Naive thymus-derived CD4-positive, alpha-beta T cell (primary cell): ENCODE data around the gene HOXC5. TPM values are rescaled to one million over a fixed set of nuclear protein-coding genes. Genes with fewer than 3 reads are reported as not detected.

Source experiments
- ATAC-seq: fragments of 150-1000 bp; cut with Tn5 transposase; 2 replicates; pipeline ENCODE4 v1.10.0; 2021; ENCODE audit warnings: mild to moderate bottlenecking, moderate library complexity
- CTCF ChIA-PET: fragments of 350-600 bp; sonication (Branson Sonifier 250); formaldehyde crosslinking; loops from one replicate; lab custom pipeline; 2021; ENCODE audit warnings: antibody characterized with exemption; lab: Charles Lee
- POLR2A ChIA-PET: fragments of 350-600 bp; sonication (Branson Sonifier 250); formaldehyde crosslinking; loops from one replicate; lab custom pipeline; 2021; ENCODE audit warnings: antibody characterized with exemption, inconsistent platforms; lab: Charles Lee
- DNase-seq, 9 donors: peaks; one replicate each; pipeline versions ENCODE4 v3.0.0 to v3.0.0-alpha.2; 2020 to 2022; ENCODE audit warnings: mixed read lengths in 1 of 9
- H3K27ac ChIP-seq: one replicate; pipeline ENCODE4 v1.7.0; 2013; ENCODE audit warnings: mild to moderate bottlenecking, low read depth, low read length, moderate library complexity
- H3K27me3 ChIP-seq, 2 donors: one replicate each; pipeline ENCODE4 v1.7.0; 2013; ENCODE audit warnings: low read length in 2 of 2, mild to moderate bottlenecking in 2 of 2, moderate library complexity in 2 of 2; ENCODE audit not compliant: control insufficient read depth in 2 of 2, insufficient read depth in 2 of 2
- H3K36me3 ChIP-seq, 3 experiments: 1 replicate in 2 of 3; 2 replicates in 1 of 3; pipeline ENCODE4 v1.7.0; 2013; ENCODE audit warnings: low read length in 3 of 3, mild to moderate bottlenecking in 3 of 3, moderate library complexity in 1 of 3; ENCODE audit not compliant: insufficient read depth in 3 of 3, control insufficient read depth in 2 of 3
- H3K4me1 ChIP-seq, 2 donors: one replicate each; pipeline ENCODE4 v1.7.0; 2013; ENCODE audit warnings: low read length in 2 of 2, mild to moderate bottlenecking in 2 of 2, moderate library complexity in 1 of 2; ENCODE audit not compliant: control insufficient read depth in 2 of 2, insufficient read depth in 2 of 2
- H3K4me3 ChIP-seq: 2 replicates; pipeline ENCODE4 v1.7.0; 2013; ENCODE audit warnings: mild to moderate bottlenecking, low read length
- H3K9me3 ChIP-seq, 3 experiments: 1 replicate in 2 of 3; 2 replicates in 1 of 3; pipeline ENCODE4 v1.7.0; 2013; ENCODE audit warnings: low read length in 3 of 3; ENCODE audit not compliant: control insufficient read depth in 2 of 3
- H3K27ac Mint-ChIP-seq, 9 donors: one replicate each; pipeline ENCODE4 v1.8.0; 2020 to 2022; ENCODE audit warnings: mixed read lengths in 9 of 9, mild to moderate bottlenecking in 8 of 9, moderate library complexity in 5 of 9, inconsistent platforms in 2 of 9
- H3K27me3 Mint-ChIP-seq, 5 donors: one replicate each; pipeline ENCODE4 v1.8.0; 2021 to 2022; ENCODE audit warnings: mixed read lengths in 5 of 5, mild to moderate bottlenecking in 1 of 5
- H3K36me3 Mint-ChIP-seq, 5 donors: one replicate each; pipeline ENCODE4 v1.8.0; 2020 to 2022; ENCODE audit warnings: mixed read lengths in 5 of 5, mild to moderate bottlenecking in 3 of 5, inconsistent platforms in 1 of 5
- H3K4me1 Mint-ChIP-seq, 7 donors: one replicate each; pipeline ENCODE4 v1.8.0; 2020 to 2022; ENCODE audit warnings: mixed read lengths in 7 of 7, mild to moderate bottlenecking in 3 of 7, inconsistent platforms in 1 of 7
- H3K4me3 Mint-ChIP-seq, 10 donors: one replicate each; pipeline ENCODE4 v1.8.0; 2020 to 2022; ENCODE audit warnings: mild to moderate bottlenecking in 10 of 10, mixed read lengths in 10 of 10, moderate library complexity in 6 of 10, inconsistent platforms in 2 of 10
- H3K9me3 Mint-ChIP-seq, 11 donors: one replicate each; pipeline ENCODE4 v1.8.0; 2020 to 2022; ENCODE audit warnings: mixed read lengths in 11 of 11, mild to moderate bottlenecking in 4 of 11, inconsistent platforms in 1 of 11, moderate library complexity in 1 of 11
- intact Hi-C, 2 donors: fragments of 100-400 bp; cut with micrococcal nuclease; formaldehyde crosslinking; loops; one replicate each; pipeline ENCODE4 v1.15.1; 2023
- polyA plus RNA-seq, 2 donors: library from polyadenylated mRNA; unstranded; fragments of 300-500 nt; fragmentation: Illumina TruSeq; gene quantifications; one replicate each; pipeline ENCODE4 v1.2.3, GENCODE V29; 2021
- total RNA-seq, 6 experiments: library from RNA in 5 of 6; stranded (reverse) in 5 of 6; gene quantifications; 1 replicate in 5 of 6; 2 replicates in 1 of 6; pipeline ENCODE4 v1.2.3 and lab custom pipeline; 2021 to 2026

The HOXC5 gene
- total and polyA plus RNA-seq, 7 experiments from 2014 or later: not detected

- CTCF ChIA-PET: interaction anchor here (0.7 to 1.6 kb wide), 2 partner anchors 139 to 209 kb away, joined by 4 to 5 read pairs; no protein-coding TSS in a partner anchor
- POLR2A ChIA-PET: no interaction called here
- no peaks in the 10 kb centered on the region for H3K36me3 ChIP-seq
Observed at GRCh38 chr12:53998110-53998899, 34.5 kb upstream of the HOXC5 start.

DNA sequence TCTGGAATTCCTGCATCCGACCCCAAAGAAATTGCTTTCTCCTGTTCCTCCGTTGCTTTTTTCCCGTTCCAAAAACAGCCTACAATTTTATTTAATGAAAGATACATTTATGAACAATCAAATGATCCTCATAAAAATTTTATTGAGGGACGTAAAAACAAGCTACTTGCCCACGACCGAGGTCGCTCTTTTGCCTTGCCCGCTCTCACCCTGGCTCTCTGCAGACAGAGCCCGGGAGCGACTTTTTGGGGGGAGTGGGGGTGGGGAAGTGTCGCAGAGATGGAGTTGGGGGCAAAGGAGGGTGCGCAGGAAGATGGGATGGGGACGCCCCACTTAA lies 34.0 kb upstream of the HOXC5 start:
- Histone ChIP-seq H3K36me3 (no peaks in the 10 kb centered on the region), H3K4me1 (peaks cover 24 to 28% of the 10 kb centered on the region in 2 donors), H3K27ac (no peak overlapping the region), H3K27me3 (peaks cover 26 to 86% of the 10 kb centered on the region in 2 donors), H3K9me3 (no peaks in the 10 kb centered on the region), H3K4me3 (no peak overlapping the region)
- intact Hi-C loops: loop anchor here (5.0 kb wide), 3 partner anchors 33 to 62 kb away; partner anchors contain the start of genes HOXC13 (in 1 of the 2) and HOXC5 (in 1 of the 2)
- ChIA-PET CTCF (interaction anchor here (0.7 to 1.6 kb wide), 2 partner anchors 140 to 209 kb away, joined by 4 to 5 read pairs; no protein-coding TSS in a partner anchor), POLR2A (no interaction called here)
- H3K27me3 Mint-ChIP-seq: peaks cover 86 to 98% (median 92%) of the 10 kb centered on the region in 5 donors
- H3K4me1 Mint-ChIP-seq: peaks cover 17 to 57% (median 32%) of the 10 kb centered on the region in 7 donors
- ATAC-seq (no peak), DNase-seq (no peak)
- peak overlapping the region in 2 of 10 donors; percentile 21 to 29 for H3K4me3 Mint-ChIP-seq
- peaks cover 0 to 6% (median 0%) of the 10 kb centered on the region in 11 donors for H3K9me3 Mint-ChIP-seq
- H3K36me3 Mint-ChIP-seq: peaks cover 0 to 2% (median 0%) of the 10 kb centered on the region in 5 donors
- H3K27ac Mint-ChIP-seq: no peak overlapping the region

More at GRCh38 chr12:53998110-53998899, 34.5 kb upstream of the HOXC5 start:
- DNase-seq (no peak), ATAC-seq (no peak)
- peaks cover 23 to 62% (median 37%) of the 10 kb centered on the region in 7 donors for H3K4me1 Mint-ChIP-seq
- H3K27me3 ChIP-seq: peaks cover 31 to 89% of the 10 kb centered on the region in 2 donors
- intact Hi-C loops: loop anchor here (5.0 kb wide), 3 partner anchors 34 to 61 kb away; partner anchors contain the start of genes HOXC13 (in 1 of the 2) and HOXC5 (in 1 of the 2)
- H3K36me3 Mint-ChIP-seq: peaks cover 0 to 4% (median 0%) of the 10 kb centered on the region in 5 donors
- H3K27me3 Mint-ChIP-seq: peaks cover 86 to 98% (median 92%) of the 10 kb centered on the region in 5 donors
- H3K9me3 ChIP-seq: no peaks in the 10 kb centered on the region
- no peak overlapping the region for H3K27ac ChIP-seq
- no peak overlapping the region for H3K4me3 ChIP-seq
- H3K9me3 Mint-ChIP-seq: peaks cover 0 to 8% (median 0%) of the 10 kb centered on the region in 11 donors
- H3K4me1 ChIP-seq: peaks cover 24 to 28% of the 10 kb centered on the region in 2 donors
- H3K4me3 Mint-ChIP-seq: peak overlapping the region in 3 of 10 donors; percentile 21 to 87 (median 29)
- peak overlapping the region in 3 of 9 donors; percentile 33 to 48 (median 41) for H3K27ac Mint-ChIP-seq

DNA sequence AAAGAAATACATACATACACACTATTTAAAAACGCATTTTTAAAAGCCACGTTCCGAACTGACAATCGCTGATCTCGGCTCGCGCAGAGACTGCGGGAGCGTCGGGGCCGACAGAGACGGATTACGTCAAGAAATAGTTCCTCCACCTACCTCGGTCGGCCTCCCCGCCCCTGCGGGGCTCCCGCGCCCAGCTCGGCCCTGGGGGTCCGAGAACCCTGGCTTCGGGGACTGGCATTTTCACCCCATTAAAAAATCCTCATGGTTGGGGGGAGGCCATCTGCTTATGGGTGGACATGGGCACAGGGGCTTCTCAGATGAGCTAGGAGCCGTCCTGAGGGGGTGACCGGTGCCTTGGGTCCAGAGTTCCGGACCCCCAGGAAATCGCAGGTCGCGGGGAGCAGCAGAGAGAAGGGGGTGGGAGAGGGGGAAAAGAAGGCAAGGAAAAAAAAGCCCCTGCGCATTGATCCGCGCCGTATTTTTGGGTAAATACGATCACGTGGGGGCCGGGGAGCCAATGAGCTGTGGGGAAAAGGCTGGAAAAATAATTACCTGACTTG lies 33.2 kb upstream of the HOXC5 start:
- peaks cover 33 to 87% of the 10 kb centered on the region in 2 donors for H3K27me3 ChIP-seq
- ChIA-PET POLR2A (interaction anchor here (0.6 to 0.8 kb wide), 3 partner anchors 9 to 281 kb away, joined by 3 read pairs; partner anchors contain the start of gene HOXC8), CTCF (interaction anchor here (0.6 to 1.3 kb wide), 3 partner anchors 8 to 1876 kb away, joined by 3 read pairs; no protein-coding TSS in a partner anchor)
- H3K27ac ChIP-seq: no peak overlapping the region
- DNase-seq (no peak), ATAC-seq (no peak)
- Mint-ChIP-seq H3K27me3 (peaks cover 90 to 98% (median 95%) of the 10 kb centered on the region in 5 donors), H3K36me3 (peaks cover 0 to 2% (median 0%) of the 10 kb centered on the region in 5 donors), H3K27ac (peak overlapping the region in 3 of 9 donors; percentile 47 to 72 (median 66)), H3K4me1 (peaks cover 14 to 51% (median 29%) of the 10 kb centered on the region in 7 donors), H3K4me3 (peak overlapping the region; percentile 27 to 68 (median 58)), H3K9me3 (peaks cover 0 to 6% (median 0%) of the 10 kb centered on the region in 11 donors)
- H3K4me1 ChIP-seq: peaks cover 24 to 28% of the 10 kb centered on the region in 2 donors
- H3K9me3 ChIP-seq: no peaks in the 10 kb centered on the region
- H3K4me3 ChIP-seq: no peak overlapping the region
- intact Hi-C loops: loop anchor here (5.0 to 10.0 kb wide), 4 partner anchors 33 to 375 kb away; partner anchors contain the start of genes HOXC13 (in 1 of the 2) and HOXC5 (in 1 of the 2)
- no peaks in the 10 kb centered on the region for H3K36me3 ChIP-seq

DNA sequence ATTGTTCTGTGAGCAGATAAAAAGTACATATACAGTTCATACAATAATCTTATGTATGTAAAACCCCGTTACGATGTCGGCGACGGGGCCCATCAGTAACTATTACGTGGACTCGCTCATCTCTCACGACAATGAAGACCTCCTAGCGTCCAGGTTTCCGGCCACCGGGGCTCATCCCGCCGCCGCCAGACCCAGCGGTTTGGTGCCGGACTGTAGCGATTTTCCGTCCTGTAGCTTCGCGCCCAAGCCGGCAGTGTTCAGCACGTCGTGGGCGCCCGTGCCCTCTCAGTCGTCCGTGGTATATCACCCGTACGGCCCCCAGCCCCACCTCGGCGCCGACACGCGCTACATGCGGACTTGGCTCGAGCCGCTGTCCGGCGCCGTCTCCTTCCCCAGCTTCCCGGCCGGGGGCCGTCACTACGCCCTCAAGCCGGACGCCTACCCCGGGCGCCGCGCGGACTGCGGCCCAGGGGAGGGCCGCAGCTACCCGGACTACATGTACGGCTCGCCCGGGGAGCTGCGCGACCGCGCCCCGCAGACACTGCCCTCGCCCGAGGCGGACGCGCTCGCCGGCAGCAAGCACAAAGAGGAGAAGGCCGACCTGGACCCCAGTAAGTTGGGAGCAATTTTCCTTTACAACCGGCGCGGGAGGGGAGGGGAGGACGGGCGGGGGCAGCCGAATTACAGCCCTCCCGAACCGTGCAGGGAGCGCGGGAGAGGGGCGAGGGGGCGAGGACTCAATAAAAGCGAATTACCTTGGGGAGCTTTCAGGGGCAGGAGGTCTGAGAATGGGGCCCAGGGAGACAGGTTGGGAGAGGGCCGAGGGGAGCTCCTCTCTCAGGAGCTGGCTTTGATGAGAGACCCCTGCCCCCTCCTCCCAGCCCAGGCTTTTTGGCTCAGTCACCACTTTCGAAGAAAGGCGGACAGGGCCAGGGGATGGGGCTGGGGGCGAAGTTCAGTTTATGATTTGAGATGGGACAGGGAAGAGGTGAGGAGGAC lies 32.4 kb upstream of the HOXC5 start, which contains the start of gene HOXC9:
TSS of gene HOXC9 (plus strand) at position 46 of the 999 bp plus-strand sequence. CDS start at position 74, 28 bp downstream.
- ATAC-seq: no peak
- peaks cover 88 to 98% (median 92%) of the 10 kb centered on the region in 5 donors for H3K27me3 Mint-ChIP-seq
- intact Hi-C loops: loop anchor here in 1 of 2 donors (10.0 kb wide), 1 partner anchor 374 kb away; no protein-coding TSS in a partner anchor
- peaks cover 35 to 84% of the 10 kb centered on the region in 2 donors for H3K27me3 ChIP-seq
- POLR2A ChIA-PET: interaction anchor here (0.6 to 0.8 kb wide), 2 partner anchors 11 to 282 kb away, joined by 3 read pairs; no protein-coding TSS in a partner anchor
- CTCF ChIA-PET: interaction anchor here (1.2 to 1.3 kb wide), 2 partner anchors 8 to 194 kb away, joined by 3 read pairs; no protein-coding TSS in a partner anchor
- H3K36me3 Mint-ChIP-seq: peaks cover 0 to 2% (median 0%) of the 10 kb centered on the region in 5 donors
- H3K4me3 ChIP-seq: no peak within 1 kb of the TSS
- peak within 1 kb of the TSS; percentile 27 to 68 (median 58) for H3K4me3 Mint-ChIP-seq
- peak within 1 kb of the TSS in 3 of 9 donors; percentile 47 to 72 (median 66) for H3K27ac Mint-ChIP-seq
- no peaks in the 10 kb centered on the region for H3K9me3 ChIP-seq
- peaks cover 14 to 46% (median 24%) of the 10 kb centered on the region in 7 donors for H3K4me1 Mint-ChIP-seq
- H3K9me3 Mint-ChIP-seq: peaks cover 0 to 2% (median 0%) of the 10 kb centered on the region in 11 donors
- peaks cover 19 to 27% of the 10 kb centered on the region in 2 donors for H3K4me1 ChIP-seq
- no peak for DNase-seq
- no peaks in the 10 kb centered on the region for H3K36me3 ChIP-seq
- no peak within 1 kb of the TSS for H3K27ac ChIP-seq

- Histone ChIP-seq H3K9me3 (no peaks in the 10 kb centered on the region), H3K4me1 (peaks cover 13 to 28% of the 10 kb centered on the region in 2 donors), H3K4me3 (no peak overlapping the region), H3K27ac (no peak overlapping the region), H3K27me3 (peaks cover 39 to 80% of the 10 kb centered on the region in 2 donors), H3K36me3 (no peaks in the 10 kb centered on the region)
- ATAC-seq (no peak), DNase-seq (no peak)
- H3K4me1 Mint-ChIP-seq: peaks cover 14 to 46% (median 28%) of the 10 kb centered on the region in 7 donors
- H3K27me3 Mint-ChIP-seq: peaks cover 89 to 98% (median 92%) of the 10 kb centered on the region in 5 donors
- intact Hi-C loops: loop anchor here in 1 of 2 donors (2.0 to 10.0 kb wide), 2 partner anchors 15 to 373 kb away; no protein-coding TSS in a partner anchor
- peaks cover 0 to 2% (median 0%) of the 10 kb centered on the region in 5 donors for H3K36me3 Mint-ChIP-seq
- ChIA-PET POLR2A (no interaction called here), CTCF (interaction anchor here (1.3 kb wide), 1 partner anchor 9 kb away, joined by 3 read pairs; no protein-coding TSS in a partner anchor)
- peak overlapping the region in 3 of 10 donors; percentile 25 to 61 (median 61) for H3K4me3 Mint-ChIP-seq
- peak overlapping the region in 1 of 9 donors; percentile 18 for H3K27ac Mint-ChIP-seq
- H3K9me3 Mint-ChIP-seq: peaks cover 0 to 2% (median 0%) of the 10 kb centered on the region in 11 donors
Observed at GRCh38 chr12:54001283-54002187, 31.3 kb upstream of the HOXC5 start.
